Body of pancreas (tissue), 4 donors: ENCODE data around the gene CHST4. TPM values are rescaled to one million over a fixed set of nuclear protein-coding genes. Genes with fewer than 3 reads are reported as not detected.

Experiments
- ATAC-seq: fragments of 150-250 bp; one replicate; pipeline ENCODE4 v1.9.1; 2016
- DNase-seq, 4 donors: peaks; one replicate each; pipeline ENCODE4 v3.0.0-alpha.2; 2019
- H3K27ac ChIP-seq, 4 donors: fragments of 200-600 bp; sonication (generic); 1 replicate in 3 of 4; 2 replicates in 1 of 4; pipeline versions ENCODE4 v1.5.1 to v1.6.1; 2016 to 2019; ENCODE audit warnings: mild to moderate bottlenecking in 1 of 4, mixed read lengths in 1 of 4, moderate library complexity in 1 of 4
- H3K27me3 ChIP-seq, 2 donors: fragments of 200-600 bp; sonication (generic); one replicate each; pipeline ENCODE4 v1.6.0; 2016; ENCODE audit warnings: mild to moderate bottlenecking in 1 of 2
- H3K36me3 ChIP-seq, 2 donors: fragments of 200-600 bp; sonication (generic); replicated peaks in 1 of 2; 2 replicates each; pipeline ENCODE4 v1.5.1; 2016; ENCODE audit warnings: low read depth in 2 of 2; ENCODE audit not compliant: insufficient read depth in 1 of 2
- H3K4me1 ChIP-seq: fragments of 200-600 bp; sonication (generic); one replicate; pipeline ENCODE4 v1.6.0; 2016
- H3K4me3 ChIP-seq, 2 donors: fragments of 200-600 bp; sonication (generic); 1 replicate in 1 of 2; 2 replicates in 1 of 2; pipeline ENCODE4 v1.5.1; 2016 to 2019
- H3K9me3 ChIP-seq, 3 donors: fragments of 200-600 bp; sonication (generic); 1 replicate in 2 of 3; 2 replicates in 1 of 3; pipeline ENCODE4 v1.5.1; 2016
- CTCF ChIP-seq, 7 experiments: fragments of 450-650 bp in 4 of 7; fragments of 200-600 bp in 3 of 7; sonication (generic) in 3 of 7; IDR thresholded peaks; one replicate each; pipeline ENCODE4 v1.5.1; 2016 to 2019; ENCODE audit warnings: antibody characterized with exemption in 7 of 7
- POLR2A ChIP-seq, 3 donors: fragments of 450-650 bp; IDR thresholded peaks; one replicate each; pipeline ENCODE4 v1.6.1; 2016; ENCODE audit warnings: antibody characterized with exemption in 3 of 3, mild to moderate bottlenecking in 2 of 3
- WGBS, 2 donors: methylation state at CpG; one replicate each; pipeline ENCODE4 v1.1.5; 2017; 5-methylcytosine and 5-hydroxymethylcytosine counted together
- intact Hi-C: fragments of 100-400 bp; cut with DNase I; formaldehyde crosslinking; loops from one replicate; pipeline ENCODE4 v1.15.1; 2023
- total RNA-seq, 2 donors: library from RNA; depleted of rRNA; stranded (reverse); fragments of >200 nt; gene quantifications; one replicate each; pipeline ENCODE4 v1.1.0, GENCODE V29; 2016

CHST4 gene
- total RNA-seq, 2 donors from 2014 or later, result 21.8 to 23.4 TPM

- DNase-seq (no peak), ATAC-seq (no peak)
- H3K27me3 ChIP-seq, result no peaks in the 10 kb centered on the region
- intact Hi-C loops, result no loop called here
- 65% methylated on average over 3 of the region's 3 CpGs for WGBS, 2 donors
- H3K4me3 ChIP-seq, result no peak overlapping the region
- H3K36me3 ChIP-seq, result no peaks in the 10 kb centered on the region
- H3K4me1 ChIP-seq, result no peaks in the 10 kb centered on the region
- H3K27ac ChIP-seq, result no peak overlapping the region
- TF ChIP-seq POLR2A (IDR thresholded peaks at IDR 0.05) (no peak), CTCF (IDR thresholded peaks at IDR 0.05) (no peak)
- no peaks in the 10 kb centered on the region for H3K9me3 ChIP-seq
These were observed 35.2 kb upstream of the CHST4 start for GRCh38 chr16:71491054-71491453.

- WGBS, 2 donors, result 64 to 77% methylated on average over 2 of the region's 2 CpGs
- ATAC-seq, result no peak
- Histone ChIP-seq H3K9me3 (no peaks in the 10 kb centered on the region), H3K4me3 (no peak overlapping the region), H3K4me1 (no peaks in the 10 kb centered on the region), H3K36me3 (no peaks in the 10 kb centered on the region), H3K27me3 (no peaks in the 10 kb centered on the region), H3K27ac (no peak overlapping the region)
- DNase-seq, result no peak
- TF ChIP-seq CTCF (IDR thresholded peaks at IDR 0.05) (no peak), POLR2A (IDR thresholded peaks at IDR 0.05) (no peak)
- intact Hi-C loops, result no loop called here
These were observed 33.4 kb upstream of the CHST4 start for GRCh38 chr16:71492786-71493185.

GRCh38 chr16:71493213-71493612 is 33.0 kb upstream of the CHST4 start:
- WGBS, 2 donors, result 52 to 69% methylated on average over 3 of the region's 3 CpGs
- no peak overlapping the region for H3K27ac ChIP-seq
- H3K4me1 ChIP-seq, result no peaks in the 10 kb centered on the region
- ATAC-seq (no peak), DNase-seq (no peak)
- intact Hi-C loops, result no loop called here
- H3K4me3 ChIP-seq, result no peak overlapping the region
- H3K27me3 ChIP-seq, result no peaks in the 10 kb centered on the region
- TF ChIP-seq POLR2A (IDR thresholded peaks at IDR 0.05), result no peak
- TF ChIP-seq CTCF (IDR thresholded peaks at IDR 0.05), result no peak
- no peaks in the 10 kb centered on the region for H3K9me3 ChIP-seq
- no peaks in the 10 kb centered on the region for H3K36me3 ChIP-seq

- Histone ChIP-seq H3K9me3 (no peaks in the 10 kb centered on the region), H3K4me3 (no peak overlapping the region), H3K27me3 (no peaks in the 10 kb centered on the region), H3K27ac (no peak overlapping the region), H3K36me3 (no peaks in the 10 kb centered on the region), H3K4me1 (peaks cover 7% of the 10 kb centered on the region)
- TF ChIP-seq CTCF (IDR thresholded peaks at IDR 0.05) (no peak), POLR2A (IDR thresholded peaks at IDR 0.05) (no peak)
- WGBS, 2 donors, result 69 to 78% methylated on average over 3 of the region's 3 CpGs
- DNase-seq, result no peak
- ATAC-seq, result no peak
- intact Hi-C loops, result loop anchor here (5.0 kb wide), 1 partner anchor 86 kb away; no protein-coding TSS in a partner anchor
These were observed 28.2 kb upstream of the CHST4 start for GRCh38 chr16:71498031-71498430.

- Histone ChIP-seq H3K4me1 (peaks cover 7% of the 10 kb centered on the region), H3K36me3 (no peaks in the 10 kb centered on the region), H3K9me3 (no peaks in the 10 kb centered on the region), H3K27ac (no peak overlapping the region), H3K4me3 (no peak overlapping the region), H3K27me3 (no peaks in the 10 kb centered on the region)
- ATAC-seq (peak; percentile 74), DNase-seq (peak; percentile 46 to 59 (median 51))
- WGBS, 2 donors, result 0 to 2% methylated on average over 3 of the region's 3 CpGs
- intact Hi-C loops, result loop anchor here (5.0 kb wide), 1 partner anchor 88 kb away; no protein-coding TSS in a partner anchor
- peak; percentile 45 to 86 (median 78) for TF ChIP-seq CTCF (IDR thresholded peaks at IDR 0.05)
- TF ChIP-seq POLR2A (IDR thresholded peaks at IDR 0.05), result no peak
These were observed 26.4 kb upstream of the CHST4 start for GRCh38 chr16:71499775-71500364.
